ENCODE measurements around the gene GOLGA6L22. TPM values are rescaled to one million over a fixed set of nuclear protein-coding genes. Genes with fewer than 3 reads are reported as not detected.

GOLGA6L22 gene, protein sequence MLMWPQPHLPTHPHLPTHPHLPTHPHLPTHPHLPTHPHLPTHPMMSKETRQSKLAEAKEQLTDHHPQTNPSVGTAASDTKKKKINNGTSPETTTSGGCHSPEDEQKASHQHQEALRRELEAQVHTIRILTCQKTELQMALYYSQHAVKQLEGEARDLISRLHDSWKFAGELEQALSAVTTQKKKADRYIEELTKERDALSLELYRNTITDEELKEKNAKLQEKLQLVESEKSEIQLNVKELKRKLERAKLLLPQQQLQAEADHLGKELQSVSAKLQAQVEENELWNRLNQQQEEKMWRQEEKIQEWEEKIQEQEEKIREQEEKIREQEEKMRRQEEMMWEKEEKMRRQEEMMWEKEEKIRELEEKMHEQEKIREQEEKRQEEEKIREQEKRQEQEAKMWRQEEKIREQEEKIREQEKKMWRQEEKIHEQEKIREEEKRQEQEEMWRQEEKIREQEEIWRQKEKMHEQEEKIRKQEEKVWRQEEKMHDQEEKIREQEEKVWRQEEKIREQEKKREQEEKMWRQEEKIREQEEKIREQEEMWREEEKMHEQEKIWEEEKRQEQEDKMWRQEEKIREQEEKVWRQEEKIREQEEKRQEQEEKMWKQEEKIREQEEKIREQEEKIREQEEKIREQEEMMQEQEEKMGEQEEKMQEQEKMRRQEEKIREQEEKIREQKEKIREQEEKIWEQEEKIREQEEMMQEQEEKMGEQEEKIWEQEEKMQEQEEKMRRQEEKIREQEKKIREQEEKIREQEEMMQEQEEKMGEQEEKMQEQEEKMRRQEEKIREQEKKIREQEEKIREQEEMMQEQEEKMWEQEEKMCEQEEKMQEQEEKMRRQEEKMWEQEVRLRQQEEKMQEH
- not detected in 2 replicates for polyA plus RNA-seq

DNA sequence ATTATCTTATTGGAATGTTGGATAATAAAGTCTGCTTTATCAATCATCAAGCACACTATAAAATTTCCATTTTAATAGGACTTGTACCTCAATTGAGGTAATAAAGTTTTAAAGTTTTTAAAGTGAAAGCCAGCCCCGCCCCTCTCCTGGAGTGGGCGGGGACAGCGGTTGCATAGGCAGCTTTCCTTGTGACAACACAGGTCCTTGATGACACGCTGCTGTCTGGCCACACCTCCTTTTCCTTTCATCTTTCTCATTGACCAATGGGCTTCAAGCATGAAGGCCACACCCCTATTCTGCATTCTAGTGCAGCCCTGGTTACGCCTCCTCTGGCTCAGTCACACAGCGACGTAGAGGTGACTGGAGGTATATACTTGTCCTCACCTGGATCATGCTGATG, at the start of gene GOLGA6L22:
GOLGA6L22 (plus strand) TSS at position 301 of the 400 bp plus-strand sequence; CDS start at position 392, 91 bp downstream.

Measured in Purkinje cell (primary cell).